ENCODE measurements around the gene MCM3.
A peak's percentile ranks its signal among the peaks of the same experiment; 100 is the strongest.

MCM3 gene

DNA sequence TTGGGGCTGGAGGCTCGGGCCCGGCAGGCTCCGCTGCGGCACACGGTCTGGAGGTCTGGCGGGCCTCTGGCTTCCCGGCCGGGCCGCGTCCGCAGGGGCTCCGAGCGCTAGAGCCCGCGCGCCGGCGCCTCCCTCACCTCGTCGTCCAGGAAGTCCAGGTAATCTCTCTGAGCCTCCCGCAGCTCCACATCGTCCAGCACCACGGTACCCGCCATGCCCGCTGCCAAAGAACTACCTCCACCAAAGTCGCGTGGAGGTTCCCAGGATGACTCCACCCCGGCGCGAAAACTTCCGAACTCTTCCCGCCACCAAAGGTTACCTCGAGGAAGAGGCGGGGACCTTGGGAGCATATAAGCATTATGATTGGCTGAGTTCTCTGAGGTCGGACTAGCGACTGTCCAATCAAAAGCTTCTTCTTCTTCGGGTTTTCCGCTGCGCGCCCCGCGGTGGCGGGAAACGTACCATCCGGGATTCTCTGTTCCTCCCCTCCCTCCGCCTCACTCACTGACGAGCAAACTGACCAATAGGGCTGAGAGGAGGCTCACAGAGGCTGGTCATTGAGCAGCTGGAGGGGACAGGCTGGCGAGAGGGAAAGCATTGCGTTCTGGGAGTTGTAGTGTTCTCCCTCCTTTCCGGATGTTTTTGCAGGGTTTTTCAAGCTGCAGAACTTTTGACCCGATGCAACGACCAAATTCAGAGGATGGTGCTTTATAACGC lies at the start of gene MCM3:
MCM3 (minus strand) TSS at position 283 of the 717 bp plus-strand sequence; CDS start at position 215, 68 bp downstream.
- peak; percentile 99 for DNase-seq (ENCODE audit: low read depth)

DNA sequence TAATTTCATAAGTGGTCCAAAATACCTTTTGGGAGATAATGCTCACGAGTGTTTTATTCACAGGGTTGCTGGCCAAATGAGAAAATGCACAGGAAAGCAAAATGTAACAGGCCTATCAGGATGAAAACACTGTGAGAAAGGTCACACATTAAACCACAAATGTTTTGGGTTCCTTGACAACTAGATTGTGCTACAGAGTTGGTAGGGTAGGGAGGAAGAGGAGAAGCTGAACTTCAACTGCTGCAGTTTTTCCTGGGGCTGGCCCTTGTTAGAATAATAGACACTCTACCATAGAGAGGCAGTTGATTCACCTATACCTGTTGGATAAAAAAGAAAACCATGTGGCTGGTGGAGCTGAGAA lies 49.3 kb upstream of the MCM3 start:
- DNase-seq (ENCODE audit: low read depth), result no peak

DNA sequence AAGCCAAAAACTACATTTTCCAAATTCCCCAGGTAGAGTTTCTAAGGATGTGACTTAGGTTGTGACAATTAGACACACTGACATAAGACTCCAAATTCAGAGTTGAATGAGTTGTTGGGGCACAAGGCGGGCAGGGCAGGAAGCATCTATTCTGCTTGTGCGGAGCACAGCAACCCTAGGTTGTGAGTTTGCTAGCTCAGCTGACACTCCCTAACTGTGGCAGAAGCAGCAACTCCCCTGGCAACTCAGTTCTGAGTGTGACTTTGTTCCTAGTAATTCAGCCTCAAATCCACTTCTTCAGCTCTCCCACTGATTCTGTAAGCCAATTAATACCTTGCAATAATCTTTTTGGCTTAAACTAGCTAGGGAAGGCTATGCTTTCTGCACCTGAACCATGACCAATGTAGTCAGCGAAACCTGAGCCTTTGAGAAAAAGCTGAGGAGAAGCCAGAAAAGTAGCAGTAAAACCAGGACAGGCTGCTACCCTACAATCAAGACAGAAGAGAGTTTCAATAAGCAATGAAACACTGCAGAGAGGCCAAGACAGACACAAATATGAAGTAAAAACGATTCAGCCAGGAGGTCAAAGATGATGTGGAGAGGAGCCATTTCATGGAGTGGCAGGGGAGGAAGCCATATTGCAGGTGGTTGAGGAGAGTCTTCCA lies 47.4 kb upstream of the MCM3 start:
- DNase-seq (ENCODE audit: low read depth), result no peak

DNA sequence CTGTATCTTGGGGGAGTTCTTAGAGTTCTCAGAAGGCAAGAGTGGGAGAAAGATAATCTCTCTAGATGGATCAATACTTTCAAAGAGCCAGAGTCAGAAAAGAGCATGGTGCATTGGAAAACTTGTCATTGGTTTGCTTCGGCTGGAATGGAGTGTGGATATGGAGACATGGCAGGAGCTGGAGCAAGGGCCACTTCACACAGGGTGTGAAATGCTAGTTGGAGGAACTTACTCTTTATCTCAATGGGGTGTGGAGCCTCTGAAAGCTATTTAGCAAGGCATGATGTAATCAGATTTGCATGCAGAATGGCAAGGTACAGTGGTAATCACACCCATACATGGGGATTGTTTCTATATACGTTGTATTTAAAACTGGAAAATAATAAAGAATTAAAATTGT lies 45.9 kb upstream of the MCM3 start:
- no peak for DNase-seq (ENCODE audit: low read depth)

- no peak for DNase-seq (ENCODE audit: low read depth)
Observed at GRCh38 chr6:52328729-52329128, 44.2 kb upstream of the MCM3 start.

DNA sequence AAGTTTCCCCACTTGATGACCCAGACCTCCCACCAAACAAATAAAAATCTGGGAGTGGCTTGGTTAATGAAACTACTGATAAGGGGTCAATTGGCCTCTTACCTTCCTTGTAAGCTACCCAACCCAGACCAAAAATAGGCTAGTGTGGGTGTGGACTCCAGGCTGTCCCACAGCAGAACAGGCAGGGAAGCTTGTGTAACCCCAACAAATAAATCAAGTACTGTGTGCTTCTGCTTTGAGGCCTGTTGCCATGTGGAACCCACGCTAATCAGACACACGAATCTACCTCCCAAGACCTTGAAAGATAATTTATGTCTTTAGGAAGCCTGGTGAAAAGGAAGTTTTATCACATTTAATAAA lies 43.7 kb upstream of the MCM3 start:
- DNase-seq (ENCODE audit: low read depth), result no peak

DNA sequence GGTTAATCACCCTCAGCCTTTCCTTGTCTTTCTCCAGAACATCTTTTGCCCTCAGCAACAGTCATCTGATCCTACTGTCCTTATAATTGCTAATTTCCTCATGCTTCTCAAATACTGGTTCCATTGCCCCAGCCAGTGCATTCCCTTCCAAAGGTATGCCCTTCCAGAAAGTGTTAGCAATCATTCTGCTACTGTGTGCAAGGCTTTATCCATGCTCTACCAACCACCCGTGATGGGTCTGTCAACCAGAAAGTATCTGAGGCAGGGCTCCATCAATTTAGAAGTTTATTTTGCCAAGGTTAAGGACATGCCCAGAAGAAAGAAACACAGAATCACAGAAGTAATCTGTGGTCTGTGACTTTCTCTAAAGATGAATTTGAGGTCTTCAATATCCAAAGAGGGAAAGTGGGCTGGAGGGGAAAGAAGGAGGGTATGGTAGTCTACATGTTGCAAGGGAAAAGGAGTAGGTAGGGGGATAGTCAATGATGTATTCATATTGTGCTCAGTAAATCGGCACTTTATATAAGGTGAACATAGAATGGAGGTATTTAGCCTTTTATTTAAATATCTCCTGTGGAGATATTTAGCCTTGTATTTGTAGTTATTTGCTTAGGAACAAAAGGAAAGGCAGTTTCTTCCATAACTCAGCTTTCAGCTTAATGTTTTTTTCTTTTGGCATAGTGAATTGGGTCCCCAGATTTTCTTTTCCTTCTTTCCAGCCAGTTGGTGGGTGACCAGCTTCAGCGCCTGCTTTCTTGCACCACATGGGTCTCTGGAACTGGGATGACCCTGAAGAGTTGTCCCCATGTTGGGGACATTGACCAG lies 42.2 kb upstream of the MCM3 start:
- no peak for DNase-seq (ENCODE audit: low read depth)

- DNase-seq (ENCODE audit: low read depth), result no peak
Observed at GRCh38 chr6:52325695-52326471, 41.3 kb upstream of the MCM3 start.

- DNase-seq (ENCODE audit: low read depth), result no peak
Observed at GRCh38 chr6:52324189-52324588, 39.6 kb upstream of the MCM3 start.

GRCh38 chr6:52317841-52318581 lies 33.5 kb upstream of the MCM3 start:
- DNase-seq (ENCODE audit: low read depth), result no peak

GRCh38 chr6:52317211-52317610 lies 32.7 kb upstream of the MCM3 start:
- DNase-seq (ENCODE audit: low read depth), result no peak

DNA sequence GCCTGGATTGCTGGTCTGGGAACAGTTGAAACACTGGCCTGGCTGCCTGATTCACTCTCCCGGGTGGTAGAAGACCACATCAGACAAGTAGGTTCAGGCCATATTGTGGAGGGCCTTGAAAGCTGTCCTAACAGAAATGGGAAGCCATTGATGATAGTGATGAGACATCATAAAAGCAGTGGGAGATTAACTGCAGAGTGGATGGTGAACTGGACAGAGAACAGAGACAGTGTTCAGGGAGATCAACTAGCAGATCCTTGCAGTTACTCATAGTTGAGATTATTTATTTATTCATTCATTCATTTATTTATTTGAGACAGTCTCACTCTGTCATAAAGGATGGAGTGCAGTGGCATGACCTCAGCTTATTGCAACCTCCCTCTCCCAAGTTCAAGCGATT lies 30.2 kb upstream of the MCM3 start:
- DNase-seq (ENCODE audit: low read depth), result no peak

DNA sequence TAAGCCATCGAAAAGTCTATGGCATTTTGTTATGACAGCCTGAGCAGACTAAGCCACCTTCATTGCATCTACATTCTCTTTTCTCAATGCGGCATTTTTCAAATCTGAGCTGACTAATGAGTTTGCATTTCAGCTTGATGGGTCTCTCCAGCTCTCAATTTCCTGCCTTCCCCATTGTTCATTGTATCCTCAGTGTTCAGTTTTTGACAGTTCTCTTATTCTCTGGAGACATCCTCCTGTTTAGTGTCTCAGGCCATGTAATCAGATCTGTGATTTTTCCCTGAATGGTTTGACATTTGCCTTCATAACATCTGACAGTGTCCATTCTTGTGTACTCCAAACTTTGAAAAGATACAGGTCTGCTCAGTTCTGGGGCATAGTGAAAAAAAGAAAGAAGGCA lies 27.9 kb upstream of the MCM3 start:
- DNase-seq (ENCODE audit: low read depth), result no peak

GRCh38 chr6:52310932-52311331 lies 26.4 kb upstream of the MCM3 start:
- DNase-seq (ENCODE audit: low read depth), result no peak

GRCh38 chr6:52307900-52308372 lies 23.4 kb upstream of the MCM3 start:
- DNase-seq (ENCODE audit: low read depth), result no peak

GRCh38 chr6:52306972-52307870 lies 22.7 kb upstream of the MCM3 start:
- DNase-seq (ENCODE audit: low read depth), result no peak

DNA sequence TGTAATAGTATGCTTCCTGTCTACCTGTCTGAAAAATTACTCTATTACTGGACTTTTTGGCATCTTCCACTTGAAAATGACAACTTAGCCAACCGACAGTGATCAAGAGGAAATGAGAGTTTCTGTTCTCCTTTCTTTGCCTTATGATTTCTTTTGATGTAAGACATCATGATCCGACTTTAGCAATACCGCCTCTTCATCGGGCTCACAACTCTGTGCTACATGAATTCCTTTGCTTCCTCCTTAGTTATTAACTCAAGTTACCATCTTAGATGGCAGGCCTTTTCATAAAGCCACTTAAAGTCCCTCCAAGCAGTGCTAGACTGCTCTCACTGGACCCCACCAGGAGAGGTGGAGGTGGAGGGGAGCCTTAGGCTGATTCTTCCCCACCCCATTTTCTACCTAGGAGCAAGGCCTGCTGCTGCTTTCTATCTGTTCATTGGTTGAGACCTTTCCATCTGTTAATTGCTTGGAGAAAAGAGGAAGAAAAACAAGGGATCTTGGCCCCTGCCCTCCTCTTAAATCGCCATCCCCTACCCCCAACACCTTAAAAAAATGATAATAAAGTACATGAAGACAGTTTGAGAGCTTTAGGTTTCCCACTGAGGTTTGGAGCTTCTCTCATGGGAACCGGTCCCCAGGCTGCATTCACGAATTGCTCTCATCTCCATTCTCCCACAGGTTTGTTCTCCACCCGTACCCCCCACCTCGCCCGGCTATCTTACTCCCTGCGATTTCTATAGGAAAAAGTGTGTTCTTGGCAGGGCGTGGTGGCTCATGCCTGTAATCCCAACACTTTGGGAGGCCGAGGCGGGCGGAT lies 21.6 kb upstream of the MCM3 start:
- no peak for DNase-seq (ENCODE audit: low read depth)

DNA sequence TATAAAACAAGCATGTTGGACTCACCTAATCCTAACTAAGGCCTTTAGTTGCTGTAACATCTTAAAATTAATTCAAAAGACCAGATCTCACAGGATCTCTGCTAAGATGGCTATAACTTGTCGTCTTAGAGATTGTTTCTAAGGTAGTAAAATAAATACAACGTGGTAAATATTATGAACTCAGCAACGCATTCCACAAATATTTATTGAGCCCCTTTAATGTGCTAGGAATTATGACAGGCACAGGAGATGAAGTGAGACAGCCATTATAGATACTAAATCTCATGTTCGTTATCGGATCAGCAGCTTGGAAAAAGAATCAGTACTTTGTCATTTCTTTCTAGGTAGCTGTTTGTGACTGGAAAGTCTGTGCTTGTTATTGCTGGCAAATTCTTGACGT lies 20.9 kb upstream of the MCM3 start:
- DNase-seq (ENCODE audit: low read depth), result no peak

GRCh38 chr6:52304983-52305390 lies 20.4 kb upstream of the MCM3 start:
- no peak for DNase-seq (ENCODE audit: low read depth)

DNA sequence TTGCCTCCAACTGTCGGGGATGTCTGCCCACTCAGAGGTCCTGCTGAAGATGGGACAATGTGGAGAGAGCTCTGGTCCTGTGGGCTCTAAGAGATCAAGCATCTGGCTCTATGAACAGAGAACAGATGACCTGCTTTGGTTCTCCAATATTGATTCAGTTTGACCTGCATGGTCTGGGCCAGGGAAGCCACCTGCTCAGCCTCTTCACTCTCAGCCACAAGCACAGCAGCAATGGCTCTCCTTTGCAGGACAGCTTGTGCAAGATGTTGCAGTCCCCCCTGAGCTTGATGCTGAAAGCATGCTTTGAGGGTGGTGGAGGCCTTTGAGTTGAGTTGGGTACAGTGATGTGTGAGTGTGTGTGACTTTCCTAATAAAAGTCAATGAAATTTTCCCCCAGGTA lies 18.6 kb upstream of the MCM3 start:
- DNase-seq (ENCODE audit: low read depth), result no peak
